CD4-positive, alpha-beta T cell treated with Interleukin-21 for 1 hour (primary cell): ENCODE data around the gene SYNE1.
"Not testable (repeated sequence)": the region's sequence is repeated elsewhere in the genome, so short reads cannot be mapped to it uniquely, and the experiment has no call there.

Experiments used
- DNase-seq: peaks from one replicate; pipeline ENCODE4 v3.0.0-alpha.2; 2020

SYNE1 gene

DNA sequence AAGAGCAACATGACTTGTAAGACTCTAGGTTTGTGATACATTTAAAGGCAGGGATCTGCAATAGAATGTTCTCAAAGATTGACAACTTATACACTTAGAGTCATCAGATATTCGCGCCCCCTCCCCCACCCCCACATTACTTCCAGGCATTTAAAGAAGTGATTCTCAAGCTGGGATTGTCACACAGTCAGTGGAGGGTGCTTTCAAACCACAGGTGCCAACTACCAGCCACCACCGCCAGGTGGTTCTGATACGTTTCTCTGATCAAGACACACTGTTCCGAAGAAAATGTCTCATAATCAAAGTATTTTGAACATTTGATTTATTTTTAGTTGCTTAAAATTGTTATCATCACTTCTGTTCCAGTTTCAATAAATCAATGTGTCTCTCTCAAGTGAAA lies 472.2 kb downstream of the SYNE1 start:
- no peak for DNase-seq

DNA sequence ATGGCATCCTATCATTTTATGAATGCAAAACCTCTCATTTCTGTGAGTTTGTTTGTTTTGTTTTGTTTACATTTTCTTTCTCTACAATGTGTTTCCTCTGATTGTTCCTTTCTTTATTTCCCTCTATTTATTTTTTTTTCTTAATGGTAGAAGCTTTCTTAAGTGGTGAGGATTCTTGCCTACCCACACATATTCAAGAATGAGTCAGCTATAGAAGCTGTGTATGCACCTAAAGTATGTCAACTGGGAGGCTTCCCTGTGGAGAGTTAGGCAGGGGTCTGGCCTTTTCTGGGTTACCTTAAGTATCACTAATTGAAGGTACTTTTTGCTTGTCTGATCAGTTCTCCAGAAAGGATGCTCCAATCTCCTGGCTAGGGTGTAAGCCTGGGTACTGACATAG lies 475.7 kb downstream of the SYNE1 start:
- DNase-seq, result no peak

DNA sequence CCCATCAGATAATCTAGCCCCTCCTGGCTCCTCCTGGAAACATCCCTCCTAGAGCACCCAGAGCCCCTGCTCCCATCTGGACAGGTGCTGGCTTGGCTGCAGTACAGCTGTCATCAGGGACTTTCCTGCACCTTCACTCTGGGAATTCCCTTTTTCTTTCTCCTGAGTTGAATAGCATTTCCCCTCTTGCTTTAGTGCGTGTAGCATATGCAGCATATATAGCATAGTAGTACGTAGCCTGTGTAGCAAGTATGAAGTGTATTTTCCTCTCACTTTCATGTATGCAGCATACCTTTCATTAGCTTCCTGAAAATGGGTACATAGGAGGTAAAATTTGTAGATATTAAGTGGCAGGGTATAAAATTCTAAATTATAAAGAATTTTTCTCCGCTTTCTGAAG lies 476.8 kb downstream of the SYNE1 start:
- no peak for DNase-seq

DNA sequence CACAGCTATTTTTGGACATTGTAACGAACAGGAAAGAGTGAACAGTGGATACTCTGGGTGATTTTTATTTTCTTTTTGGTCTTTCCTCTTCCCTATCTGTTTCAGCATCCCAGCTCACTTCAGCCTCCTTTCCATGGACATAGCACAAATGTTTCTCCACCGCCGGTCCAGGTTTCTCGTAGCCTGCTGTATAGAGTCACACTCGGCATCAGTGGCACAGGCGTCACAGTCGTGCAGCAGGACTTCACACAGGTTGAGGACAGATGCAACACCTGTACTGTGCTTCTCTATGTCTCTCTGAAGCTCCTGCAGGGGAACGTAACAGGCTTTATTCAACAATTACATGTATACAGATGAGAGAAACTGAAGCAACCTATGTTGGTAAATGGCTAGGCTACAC lies 481.4 kb downstream of the SYNE1 start:
- DNase-seq, result no peak

DNA sequence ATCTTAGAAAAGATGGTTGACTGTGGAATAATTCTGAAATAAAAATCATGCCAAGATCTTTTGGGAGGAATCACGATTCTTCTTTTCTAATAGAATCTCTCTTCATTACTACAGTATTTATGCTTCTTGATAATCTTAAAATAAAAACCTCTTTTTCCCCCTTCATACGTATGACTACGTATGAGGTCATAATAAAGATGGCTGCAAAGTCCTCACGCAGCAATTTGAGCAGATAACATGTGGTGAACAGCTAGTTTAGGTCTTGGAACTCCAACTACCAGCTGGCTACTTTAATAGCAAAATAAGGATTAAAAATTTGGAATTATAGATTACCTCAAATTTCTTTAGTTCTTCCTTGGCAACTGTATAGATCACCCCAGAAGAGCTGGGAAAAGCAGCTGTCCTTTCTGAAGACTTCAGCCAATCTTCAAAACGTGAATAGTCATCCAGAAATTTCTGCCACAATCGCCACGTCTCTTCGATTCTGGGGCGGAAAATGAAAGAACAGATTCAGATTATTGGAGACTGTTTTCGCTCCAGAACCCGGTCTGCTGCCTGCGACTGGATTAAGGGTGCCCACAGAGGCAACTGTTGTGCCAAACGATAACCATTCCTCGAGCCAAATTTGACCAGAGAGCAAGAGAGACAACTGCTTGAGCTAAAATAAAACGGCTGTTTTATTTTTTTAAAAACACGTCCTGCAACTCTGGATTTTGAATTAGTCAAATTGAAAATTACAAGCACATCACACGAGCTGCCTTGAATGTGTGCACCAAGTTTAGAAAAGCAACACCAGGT lies 482.4 kb downstream of the SYNE1 start:
- no peak for DNase-seq

DNA sequence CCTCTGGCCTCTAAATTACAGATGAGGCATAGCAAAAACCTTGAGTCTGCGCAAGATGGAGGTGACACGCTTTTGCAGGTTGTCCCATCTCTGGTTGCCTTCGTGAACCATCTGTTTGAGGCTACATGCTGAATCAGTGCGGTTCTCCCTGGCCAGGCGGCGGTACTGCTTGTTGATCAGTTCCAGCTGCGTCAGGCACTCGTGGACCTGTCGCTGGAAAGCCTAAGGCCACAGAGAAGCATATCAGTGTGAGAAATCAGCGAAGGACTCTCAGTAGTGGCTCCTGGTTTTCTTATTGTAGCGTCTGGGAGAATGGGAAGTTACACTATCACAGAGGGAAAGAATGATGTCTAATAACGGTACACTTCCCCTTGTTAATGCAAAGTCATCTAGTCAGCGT lies 485.2 kb downstream of the SYNE1 start:
- no peak for DNase-seq

DNA sequence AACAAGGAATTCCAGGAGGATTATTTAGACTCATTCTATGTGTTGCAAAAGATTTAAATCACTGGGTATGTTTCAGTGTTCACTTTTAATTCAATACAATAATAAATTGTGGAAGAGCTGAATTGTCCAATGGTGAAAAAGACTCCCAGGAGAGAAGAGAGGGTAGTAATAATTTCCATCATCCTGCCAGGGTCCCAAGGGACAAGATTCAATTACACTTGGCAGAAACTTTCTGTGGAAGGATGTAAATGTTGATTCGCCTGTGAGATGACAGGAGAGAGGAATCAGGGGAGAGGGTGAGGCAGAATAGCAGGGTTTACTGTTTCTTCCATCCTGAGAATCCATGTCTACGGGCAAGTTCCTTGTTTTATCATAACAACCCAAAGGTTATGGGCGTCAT lies 487.0 kb downstream of the SYNE1 start:
- no peak for DNase-seq

DNA sequence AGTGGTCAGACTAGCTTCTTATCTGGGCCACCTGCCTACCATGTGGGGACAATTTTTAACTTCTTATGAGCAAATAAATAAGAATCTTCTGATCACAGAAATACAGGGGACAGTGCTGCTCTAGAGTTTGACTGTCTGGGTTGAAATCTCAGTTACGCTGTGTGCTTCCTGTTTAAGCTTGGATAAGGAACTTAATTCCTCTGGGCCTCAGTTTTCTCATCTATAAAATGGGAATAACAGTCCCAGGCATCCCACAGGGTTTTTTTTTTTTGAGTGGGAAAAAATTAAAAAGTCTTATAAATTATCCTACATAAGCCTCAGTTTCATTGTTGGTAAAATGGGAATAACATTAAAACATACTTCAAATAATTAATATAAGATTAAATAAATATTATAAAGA lies 488.8 kb downstream of the SYNE1 start:
- DNase-seq, result no peak

DNA sequence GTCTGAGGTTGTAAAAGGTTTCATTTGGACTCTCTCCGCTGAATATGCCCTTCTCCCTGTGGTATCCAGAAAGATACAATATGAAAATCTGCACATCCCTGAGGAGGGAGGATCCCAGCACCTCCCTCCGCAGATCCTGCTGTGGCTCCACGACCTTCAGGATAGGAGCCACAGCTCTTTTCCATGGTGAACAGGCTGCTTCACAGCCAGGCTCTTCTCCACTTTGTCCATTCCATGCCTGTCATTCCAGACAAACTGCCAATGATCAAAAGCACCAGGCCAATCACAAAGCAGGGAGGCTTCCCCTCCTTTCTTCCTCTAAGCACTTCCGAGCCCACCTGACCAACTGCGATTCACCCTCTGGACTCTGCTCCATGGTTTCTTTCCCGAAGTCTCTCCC lies 489.9 kb downstream of the SYNE1 start:
- no peak for DNase-seq

DNA sequence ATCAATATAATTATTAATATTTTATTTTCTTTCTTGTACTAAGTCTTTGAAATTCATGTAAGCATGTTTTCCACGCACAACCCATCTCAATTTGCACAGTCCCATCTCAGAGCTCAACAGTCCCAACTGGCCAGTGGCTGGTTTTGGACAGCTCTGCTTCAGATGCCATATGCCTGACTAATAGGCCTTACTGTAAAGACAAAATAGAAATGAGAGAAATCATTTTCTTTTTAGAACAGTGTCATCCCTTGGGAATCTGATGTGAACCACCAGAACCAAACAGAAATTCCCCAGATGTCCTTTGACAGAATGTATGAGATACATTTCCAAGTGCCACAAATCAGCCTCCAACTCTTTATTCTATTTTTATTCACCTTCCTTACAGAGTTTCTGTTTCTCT lies 490.8 kb downstream of the SYNE1 start:
- DNase-seq, result no peak

DNA sequence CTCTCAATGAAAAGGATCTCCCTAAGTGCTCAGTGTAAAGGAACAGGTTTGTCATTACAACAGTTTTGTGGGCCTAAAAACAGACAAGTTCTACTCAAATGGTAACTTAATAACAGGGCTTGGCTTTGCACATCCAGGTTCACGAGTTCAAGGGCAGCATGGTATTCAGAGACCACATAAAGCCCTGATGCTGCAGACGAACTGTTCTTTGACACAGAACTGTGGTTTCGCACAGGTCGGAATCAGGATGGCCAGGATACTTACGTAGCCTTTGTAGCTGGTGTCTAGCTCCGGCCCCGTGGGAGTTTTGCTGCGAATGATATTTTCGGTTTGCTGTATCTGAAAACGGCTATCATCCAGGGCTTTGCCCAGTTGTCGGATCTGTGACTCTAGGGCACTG lies 493.8 kb downstream of the SYNE1 start:
- DNase-seq, result no peak

DNA sequence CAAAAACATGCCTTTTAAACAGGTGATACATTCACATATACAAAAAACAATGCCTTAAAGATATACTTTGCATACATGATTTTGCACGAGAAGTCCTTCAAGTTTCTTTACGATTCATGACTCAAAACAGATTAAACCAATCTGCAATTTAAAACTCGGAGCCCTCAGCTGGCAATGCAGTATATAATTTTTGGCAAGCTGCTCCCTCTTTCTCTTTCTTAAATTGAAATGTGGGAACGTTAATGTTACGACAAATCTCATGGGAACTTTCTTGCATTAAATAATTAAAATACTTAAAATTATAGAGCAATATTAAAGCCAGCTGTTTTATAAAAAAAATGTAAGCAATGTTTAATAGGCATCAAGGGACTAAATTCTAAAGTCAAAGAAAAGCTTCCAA lies 495.1 kb downstream of the SYNE1 start:
- DNase-seq, result no peak

DNA sequence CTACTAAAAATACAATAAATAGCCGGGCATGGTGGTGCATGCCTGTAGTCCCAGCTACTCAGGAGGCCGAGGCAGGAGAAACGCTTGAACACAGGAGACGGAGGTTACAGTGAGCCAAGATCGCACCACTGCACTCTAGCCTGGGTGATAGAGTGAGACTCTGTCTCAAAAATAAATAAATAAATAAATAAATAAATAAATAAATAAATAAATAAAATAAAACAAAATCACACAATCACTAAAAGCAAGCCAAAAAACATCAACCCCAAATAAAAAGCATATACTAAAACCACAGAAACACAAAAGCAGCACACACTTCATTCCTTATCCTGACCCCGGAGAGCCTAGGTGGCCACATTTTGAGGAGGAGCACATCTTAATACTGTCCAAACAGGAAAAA lies 498.8 kb downstream of the SYNE1 start:
- not testable (repeated sequence) for DNase-seq

DNA sequence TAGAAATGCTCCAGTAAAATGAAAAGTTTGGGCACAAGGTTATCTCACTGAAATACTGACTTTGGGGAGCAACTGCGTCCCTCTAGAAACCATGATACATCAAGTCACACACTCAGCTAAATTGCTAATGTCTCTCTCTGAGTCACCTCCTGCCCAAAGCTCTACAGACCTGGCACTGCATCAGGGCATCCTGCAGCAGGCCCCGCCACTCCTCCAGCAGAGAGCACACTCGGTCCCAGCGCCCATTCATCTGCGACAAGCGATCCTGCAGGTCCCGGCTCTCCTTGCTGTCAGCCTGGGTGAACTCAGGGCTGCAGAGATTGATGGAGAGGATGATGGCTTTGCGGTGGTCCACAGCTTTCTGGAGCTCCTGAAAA lies 500.7 kb downstream of the SYNE1 start:
- no peak for DNase-seq

DNA sequence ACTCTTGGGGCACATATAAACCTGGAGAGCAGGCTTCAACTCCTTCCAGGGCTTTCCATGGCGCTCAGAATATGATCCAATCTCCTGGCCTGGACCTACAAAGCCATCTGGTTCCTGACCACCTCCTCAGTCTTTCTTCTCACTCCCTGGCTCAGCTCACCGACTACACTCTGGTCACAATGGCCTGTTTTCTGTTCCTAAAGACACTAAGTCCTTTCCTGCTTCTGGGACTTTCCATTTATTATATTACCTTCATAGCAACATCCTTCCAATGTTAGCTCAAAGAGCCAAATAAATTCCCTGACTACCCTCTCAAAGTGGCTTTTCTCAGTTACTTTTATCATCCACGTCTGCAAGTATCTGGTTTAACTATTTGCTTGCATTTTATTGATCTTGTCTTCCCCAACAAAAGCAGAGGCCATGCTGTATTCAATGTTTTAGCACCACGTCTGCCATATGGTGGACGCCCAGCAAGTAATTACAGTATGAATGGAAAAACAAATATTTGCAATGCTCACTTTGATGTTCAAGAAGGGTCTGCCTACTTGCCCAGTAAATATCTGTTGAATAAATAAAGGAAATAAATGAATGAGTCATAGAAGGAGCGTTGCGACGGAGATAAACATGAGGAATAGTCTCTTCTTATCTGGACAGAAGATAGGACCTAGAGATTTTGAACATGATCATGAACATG lies 501.3 kb downstream of the SYNE1 start:
- no peak for DNase-seq

DNA sequence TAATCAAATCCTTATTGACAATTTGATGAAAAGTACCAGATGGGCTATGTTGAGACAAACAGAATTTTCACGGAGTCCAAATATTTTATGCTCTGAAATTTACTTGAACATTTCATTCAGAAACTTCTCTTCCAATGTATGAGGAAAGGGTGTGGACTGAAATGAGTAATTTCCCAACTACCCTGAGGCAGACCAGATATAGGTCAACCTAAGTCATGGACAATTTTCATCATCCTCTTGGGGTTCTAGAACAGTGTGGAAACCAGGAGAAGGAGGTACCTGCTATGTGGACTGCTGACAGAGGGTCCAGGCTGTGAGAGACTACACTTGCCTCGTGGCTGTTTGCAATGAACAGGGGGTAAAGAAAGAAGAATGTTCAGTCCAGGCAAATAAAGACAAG lies 506.7 kb downstream of the SYNE1 start:
- DNase-seq, result no peak

DNA sequence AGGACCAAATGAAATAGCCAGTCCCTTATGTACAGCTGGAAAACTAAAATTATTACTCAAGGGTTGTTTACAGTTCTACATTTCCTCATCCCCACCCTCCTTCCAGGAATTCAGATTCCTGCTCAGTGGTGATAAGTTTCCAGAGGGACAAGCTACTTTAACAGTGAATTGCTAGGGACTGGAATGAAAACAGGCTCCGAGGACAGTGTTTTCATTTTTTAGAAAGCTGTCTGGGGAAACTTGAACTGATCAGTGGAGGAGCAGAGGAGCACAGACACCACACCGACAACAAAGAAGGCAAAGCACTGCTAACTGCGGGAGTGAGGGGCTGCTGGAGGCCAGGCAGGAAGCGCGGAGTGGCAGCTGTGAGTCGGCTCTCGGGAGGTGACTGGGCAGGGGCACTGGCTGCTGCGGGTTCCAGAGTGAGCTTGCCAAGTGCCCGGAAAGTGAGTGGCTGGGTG lies 507.4 kb downstream of the SYNE1 start:
- DNase-seq, result no peak

DNA sequence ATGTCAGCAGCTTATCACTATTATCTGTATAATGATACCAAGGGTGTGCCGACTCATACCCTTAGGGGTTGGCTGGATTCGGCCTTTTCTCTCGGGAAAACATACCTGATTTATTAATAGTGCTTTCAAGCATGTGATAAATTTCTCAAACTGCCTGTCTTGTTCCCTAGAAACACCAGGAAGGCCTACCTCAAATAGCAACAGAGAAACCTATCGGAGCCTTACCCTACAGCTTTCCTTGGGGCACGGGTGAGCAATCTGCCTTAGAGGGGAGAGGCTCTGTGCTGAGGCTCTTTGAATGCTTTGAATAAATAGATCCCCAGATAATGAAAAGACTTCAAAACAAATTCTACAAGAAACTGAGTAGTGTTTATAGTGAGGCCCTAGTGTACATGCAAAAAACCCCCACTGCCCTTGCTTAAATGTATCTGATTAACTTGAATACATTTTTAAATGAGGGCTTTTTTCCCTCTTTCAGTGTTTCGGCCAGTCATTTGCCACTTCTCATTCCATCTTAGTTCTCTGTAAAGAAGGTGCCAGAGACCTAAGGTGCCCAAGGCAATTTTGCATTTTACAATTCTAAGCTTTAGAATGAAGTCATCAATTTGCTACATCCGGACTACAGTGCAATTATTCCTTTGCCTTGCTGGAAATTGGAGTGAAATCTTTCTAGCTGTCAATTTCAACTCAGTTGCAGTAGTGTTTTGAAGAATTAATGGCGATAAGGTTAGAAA lies 509.6 kb downstream of the SYNE1 start:
- DNase-seq, result no peak

DNA sequence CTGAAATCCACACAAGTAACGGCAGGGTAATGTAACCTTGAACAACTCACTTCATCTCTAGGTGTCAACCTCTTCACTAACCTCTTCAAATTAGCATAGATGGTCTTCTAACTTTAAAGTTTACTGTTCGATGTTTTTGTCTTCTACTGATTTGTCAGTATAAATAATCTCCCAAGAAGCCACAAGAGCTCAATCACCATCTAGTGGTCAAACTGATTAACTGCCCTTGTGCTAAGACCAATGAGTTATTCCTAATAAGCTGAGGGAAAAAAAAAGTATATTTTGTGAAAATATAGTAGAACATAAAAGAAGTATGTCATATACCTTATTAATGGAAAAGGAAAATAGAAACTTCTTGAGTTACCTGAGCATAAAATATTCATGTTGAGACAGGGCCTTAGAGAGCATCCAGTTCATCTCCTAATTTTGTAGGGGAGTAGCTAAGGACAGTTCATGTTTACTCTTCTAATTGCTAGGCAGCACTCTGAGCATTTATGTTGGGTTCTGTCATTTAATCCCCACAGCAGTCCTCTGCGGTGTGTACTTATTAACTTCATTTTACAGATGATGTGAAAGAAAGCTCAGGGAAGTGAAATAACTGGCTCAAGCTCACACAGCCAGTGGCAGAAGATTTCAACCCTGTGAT lies 512.6 kb downstream of the SYNE1 start:
- DNase-seq, result peak; percentile 39

DNA sequence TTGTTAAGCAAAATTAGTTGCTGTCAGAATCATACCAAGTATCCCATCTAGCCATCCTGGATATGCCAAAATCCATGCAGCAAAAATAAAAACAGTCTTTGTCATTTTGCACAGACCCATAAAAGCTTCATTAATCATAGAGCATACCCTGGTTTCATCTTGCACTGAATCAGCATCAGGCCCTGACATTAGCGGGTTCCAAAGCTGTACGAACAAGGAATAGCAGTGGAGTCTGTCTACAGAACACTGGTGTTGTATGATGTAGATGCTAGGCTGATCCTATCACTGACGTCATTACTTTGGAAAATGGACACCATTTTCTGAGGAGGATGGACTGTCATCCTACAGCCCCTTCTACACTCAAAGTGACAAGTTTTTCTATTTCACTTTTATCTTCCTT lies 514.1 kb downstream of the SYNE1 start:
- DNase-seq, result no peak

DNA sequence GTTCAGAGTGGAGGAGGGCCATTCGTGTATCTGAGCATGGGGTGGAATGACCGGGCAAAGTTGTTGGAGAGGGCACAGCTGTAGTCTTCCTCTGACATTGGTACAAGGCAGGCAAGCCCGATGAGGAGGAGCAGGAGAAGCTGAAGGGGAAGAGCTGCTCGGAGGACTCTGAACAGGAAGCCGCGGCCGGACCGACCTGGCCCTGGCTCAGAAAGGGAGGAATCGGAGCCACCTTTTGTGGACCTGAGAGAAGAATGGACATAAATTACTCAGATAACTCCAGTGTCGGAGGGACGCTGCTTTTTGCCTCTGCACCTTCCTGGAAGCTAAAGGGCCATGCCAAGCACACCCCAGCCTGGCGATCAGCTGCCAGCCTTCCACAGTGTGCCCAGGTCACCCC lies 514.7 kb downstream of the SYNE1 start:
- no peak for DNase-seq

DNA sequence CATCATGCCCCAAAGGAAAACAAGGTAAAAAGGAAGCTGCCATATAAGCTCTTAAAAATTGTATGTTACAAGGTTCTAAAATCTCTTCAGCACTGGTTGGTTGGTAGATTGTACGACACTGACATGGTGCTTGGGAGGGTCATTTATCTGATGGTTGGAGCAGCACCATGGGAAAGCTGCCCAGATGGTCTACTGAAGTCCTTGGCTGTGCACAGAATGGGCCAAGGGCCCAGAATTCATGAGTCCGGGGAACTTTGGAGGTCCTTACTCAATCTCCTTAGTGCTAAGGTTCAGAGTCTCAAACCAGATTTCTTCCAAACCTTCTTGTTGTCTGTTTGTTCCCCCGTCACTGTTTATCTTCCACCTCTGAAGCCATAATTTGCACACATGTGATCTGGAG lies 515.3 kb downstream of the SYNE1 start:
- DNase-seq, result no peak

DNA sequence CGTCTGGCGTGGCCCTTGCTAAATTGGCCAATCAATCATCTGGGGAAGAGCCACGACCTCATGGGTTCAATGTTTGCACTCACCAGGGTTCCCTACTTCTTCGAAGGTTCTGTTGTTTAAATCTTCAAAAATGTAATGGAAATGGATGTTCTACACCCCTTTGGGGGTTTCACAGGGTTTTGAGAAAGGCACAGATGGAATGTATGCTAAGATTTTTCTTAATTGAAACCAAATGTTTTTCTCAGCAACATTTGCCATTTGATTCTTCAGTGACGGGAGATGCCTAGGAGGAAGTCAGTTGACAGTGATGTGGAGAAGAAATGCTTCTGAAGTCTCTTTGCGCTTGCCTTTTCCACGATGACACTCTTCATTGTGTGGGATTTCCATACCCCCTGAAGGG lies 517.3 kb downstream of the SYNE1 start:
- DNase-seq, result no peak

DNA sequence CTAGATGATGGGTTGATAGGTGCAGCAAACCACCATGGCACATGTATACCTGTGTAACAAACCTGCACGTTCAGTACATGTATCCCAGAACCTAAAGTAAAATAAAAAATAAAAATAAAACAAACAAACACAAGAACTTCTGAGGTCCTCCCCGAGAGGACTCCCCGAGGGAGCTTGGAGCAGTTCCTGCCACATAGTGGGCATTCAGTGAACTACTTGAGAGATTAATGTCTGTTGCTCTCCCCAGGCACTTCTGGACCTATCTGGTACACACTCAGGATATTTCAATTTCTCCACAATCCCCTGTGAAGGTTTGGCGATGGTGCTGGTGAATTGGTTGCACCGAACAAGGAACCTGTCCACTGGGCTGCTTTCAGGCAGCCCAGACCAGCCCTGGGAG lies 518.5 kb downstream of the SYNE1 start:
- no peak for DNase-seq
